GM23338 (cell line): Measurements from ENCODE around the gene PRR35. TPM values are rescaled to one million over a fixed set of nuclear protein-coding genes. Genes with fewer than 3 reads are reported as not detected.

Experiments used
- ATAC-seq: fragments of 200-7000 bp; cut with Tn5 transposase; 3 replicates; pipeline ENCODE4 v1.9.1; 2020
- DNase-seq: peaks from one replicate; pipeline ENCODE4 v3.0.0-alpha.2; 2015; ENCODE audit warnings: low spot score
- H2AFZ ChIP-seq: fragments of 200-600 bp; sonication (generic); 2 replicates; pipeline ENCODE4 v1.8.0; 2016; ENCODE audit warnings: antibody characterized with exemption, mild to moderate bottlenecking, moderate library complexity
- H3F3A ChIP-seq: fragments of 200-600 bp; sonication (generic); replicated peaks from 2 replicates; pipeline ENCODE4 v1.8.0; 2017; ENCODE audit warnings: antibody characterized with exemption, mixed run types, low read depth
- H3K27ac ChIP-seq: fragments of 200-600 bp; sonication (generic); 2 replicates; pipeline ENCODE4 v1.6.1; 2016; ENCODE audit warnings: low read depth
- H3K27me3 ChIP-seq: fragments of 200-600 bp; sonication (generic); 2 replicates; pipeline ENCODE4 v1.8.0; 2016; ENCODE audit warnings: mild to moderate bottlenecking, mixed run types, moderate library complexity; ENCODE audit not compliant: insufficient read depth
- H3K36me3 ChIP-seq: fragments of 200-600 bp; sonication (generic); 2 replicates; pipeline ENCODE4 v1.8.0; 2016; ENCODE audit warnings: mild to moderate bottlenecking; ENCODE audit not compliant: insufficient read depth
- H3K4me1 ChIP-seq: fragments of 200-600 bp; sonication (generic); 2 replicates; pipeline ENCODE4 v1.8.0; 2016; ENCODE audit warnings: mild to moderate bottlenecking, moderate library complexity; ENCODE audit not compliant: insufficient read depth
- H3K4me2 ChIP-seq: fragments of 200-600 bp; sonication (generic); 2 replicates; pipeline ENCODE4 v1.7.1; 2017; ENCODE audit warnings: mixed run types
- H3K4me3 ChIP-seq: fragments of 200-600 bp; sonication (generic); 2 replicates; pipeline ENCODE4 v1.6.1; 2016; ENCODE audit warnings: mixed run types
- H3K79me2 ChIP-seq: fragments of 200-600 bp; sonication (generic); replicated peaks from 2 replicates; pipeline ENCODE4 v1.8.0; 2017; ENCODE audit warnings: mild to moderate bottlenecking; ENCODE audit not compliant: insufficient read depth
- H3K9me2 ChIP-seq: fragments of 200-600 bp; sonication (generic); 2 replicates; pipeline ENCODE4 v1.8.0; 2017; ENCODE audit not compliant: insufficient read depth
- H4K20me1 ChIP-seq: fragments of 200-600 bp; sonication (generic); replicated peaks from 2 replicates; pipeline ENCODE4 v1.8.0; 2017; ENCODE audit warnings: mild to moderate bottlenecking; ENCODE audit not compliant: insufficient read depth
- H3K27ac Mint-ChIP-seq: 2 replicates; pipeline ENCODE4 v1.8.0; 2020; ENCODE audit warnings: inconsistent platforms, mild to moderate bottlenecking, moderate library complexity, mixed read lengths
- H3K27me3 Mint-ChIP-seq: 3 replicates; pipeline ENCODE4 v1.8.0; 2022; ENCODE audit warnings: low read depth, mild to moderate bottlenecking, moderate library complexity, mixed read lengths, inconsistent platforms; ENCODE audit not compliant: insufficient read depth, poor library complexity
- H3K36me3 Mint-ChIP-seq: 3 replicates; pipeline ENCODE4 v1.8.0; 2021; ENCODE audit warnings: low read depth, mild to moderate bottlenecking, inconsistent platforms, moderate library complexity, mixed read lengths
- H3K4me1 Mint-ChIP-seq: 3 replicates; pipeline ENCODE4 v1.8.0; 2020; ENCODE audit warnings: mild to moderate bottlenecking, inconsistent platforms, mixed read lengths
- H3K4me3 Mint-ChIP-seq: 3 replicates; pipeline ENCODE4 v1.8.0; 2021; ENCODE audit warnings: moderate library complexity, mild to moderate bottlenecking, inconsistent platforms, mixed read lengths
- H3K9me3 Mint-ChIP-seq: 3 replicates; pipeline ENCODE4 v1.8.0; 2020; ENCODE audit warnings: moderate library complexity, mild to moderate bottlenecking, inconsistent platforms, mixed read lengths
- CREB1 ChIP-seq: fragments of 250-450 bp; sonication (Bioruptor Pico); IDR thresholded peaks from 2 replicates; pipeline ENCODE4 v1.5.0; 2020; ENCODE audit warnings: low read depth, mild to moderate bottlenecking, moderate library complexity
- EZH2 ChIP-seq: fragments of 200-600 bp; sonication (generic); IDR thresholded peaks from one replicate; pipeline ENCODE4 v1.8.0; 2017; ENCODE audit warnings: antibody characterized with exemption, mild to moderate bottlenecking, low read depth; ENCODE audit not compliant: unreplicated experiment
- EZH2phosphoT487 ChIP-seq: fragments of 200-600 bp; sonication (generic); IDR thresholded peaks from one replicate; pipeline ENCODE4 v1.8.1; 2018; ENCODE audit warnings: antibody characterized with exemption; ENCODE audit not compliant: unreplicated experiment
- JUNB ChIP-seq: IDR thresholded peaks from one replicate; pipeline ENCODE4 v1.6.1; 2016; ENCODE audit warnings: antibody characterized with exemption; ENCODE audit not compliant: unreplicated experiment
- NANOG ChIP-seq: IDR thresholded peaks from 2 replicates; pipeline ENCODE4 v1.6.1; 2016; ENCODE audit warnings: antibody characterized with exemption, borderline replicate concordance
- POLR2AphosphoS5 ChIP-seq: IDR thresholded peaks from 2 replicates; pipeline ENCODE4 v1.6.1; 2016; ENCODE audit warnings: antibody characterized with exemption, low read depth
- ZNF114 ChIP-seq: fragments of 250-450 bp; sonication (Bioruptor Pico); IDR thresholded peaks from 2 replicates; pipeline ENCODE4 v1.5.0; 2020; ENCODE audit warnings: mild to moderate bottlenecking, moderate library complexity
- polyA plus RNA-seq: library from polyadenylated mRNA; unstranded; fragments of >200 nt; fragmentation: Nextera tagmentation; extraction: Ambion mirVana; gene quantifications from 2 replicates; pipeline ENCODE4 v1.2.1, GENCODE V29; 2016
- total RNA-seq: library from RNA; depleted of rRNA; stranded (reverse); fragments of >200 nt; shearing (Covaris generic); gene quantifications from 2 replicates; pipeline ENCODE4 v1.2.3, GENCODE V29; 2014
- TF ChIP-seq, protein P1 (sequence below): IDR thresholded peaks from one replicate; pipeline ENCODE4 v1.6.1; 2018; ENCODE audit warnings: antibody characterized with exemption; ENCODE audit not compliant: unreplicated experiment
- TF ChIP-seq, protein P2 (sequence below), 2 experiments: fragments of 200-600 bp in 1 of 2; sonication (generic) in 1 of 2; conservative IDR thresholded peaks; 2 replicates each; pipeline versions ENCODE4 v1.5.1 to v1.6.1; 2016 to 2017; ENCODE audit warnings: antibody characterized with exemption in 2 of 2, low read depth in 2 of 2, mild to moderate bottlenecking in 2 of 2, moderate library complexity in 1 of 2

PRR35 gene
- total and polyA plus RNA-seq, 2 experiments from 2014 or later, result 0.32 to 1.4 TPM

DNA sequence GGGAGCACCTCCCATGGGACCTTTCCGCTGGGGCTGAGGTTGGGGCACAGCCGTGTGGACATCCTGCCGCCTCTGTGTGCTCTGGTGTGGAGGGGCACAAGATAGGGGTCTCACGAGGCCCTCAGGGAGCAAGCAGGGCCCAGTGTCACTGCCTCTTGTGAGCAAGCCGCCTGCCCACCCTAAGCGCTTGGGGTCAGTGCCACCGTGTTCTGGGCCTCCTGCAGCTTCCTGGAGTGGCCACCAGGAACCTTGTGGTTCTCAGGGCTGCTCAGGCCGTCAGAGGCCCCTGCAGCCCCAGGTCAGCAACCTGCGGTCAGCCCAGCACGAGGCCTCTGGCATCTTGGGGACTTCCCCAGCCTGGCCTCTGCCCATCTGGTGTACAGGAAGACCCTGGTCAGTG is 46.2 kb upstream of the PRR35 start (continued):
- TF ChIP-seq, protein P1, sequence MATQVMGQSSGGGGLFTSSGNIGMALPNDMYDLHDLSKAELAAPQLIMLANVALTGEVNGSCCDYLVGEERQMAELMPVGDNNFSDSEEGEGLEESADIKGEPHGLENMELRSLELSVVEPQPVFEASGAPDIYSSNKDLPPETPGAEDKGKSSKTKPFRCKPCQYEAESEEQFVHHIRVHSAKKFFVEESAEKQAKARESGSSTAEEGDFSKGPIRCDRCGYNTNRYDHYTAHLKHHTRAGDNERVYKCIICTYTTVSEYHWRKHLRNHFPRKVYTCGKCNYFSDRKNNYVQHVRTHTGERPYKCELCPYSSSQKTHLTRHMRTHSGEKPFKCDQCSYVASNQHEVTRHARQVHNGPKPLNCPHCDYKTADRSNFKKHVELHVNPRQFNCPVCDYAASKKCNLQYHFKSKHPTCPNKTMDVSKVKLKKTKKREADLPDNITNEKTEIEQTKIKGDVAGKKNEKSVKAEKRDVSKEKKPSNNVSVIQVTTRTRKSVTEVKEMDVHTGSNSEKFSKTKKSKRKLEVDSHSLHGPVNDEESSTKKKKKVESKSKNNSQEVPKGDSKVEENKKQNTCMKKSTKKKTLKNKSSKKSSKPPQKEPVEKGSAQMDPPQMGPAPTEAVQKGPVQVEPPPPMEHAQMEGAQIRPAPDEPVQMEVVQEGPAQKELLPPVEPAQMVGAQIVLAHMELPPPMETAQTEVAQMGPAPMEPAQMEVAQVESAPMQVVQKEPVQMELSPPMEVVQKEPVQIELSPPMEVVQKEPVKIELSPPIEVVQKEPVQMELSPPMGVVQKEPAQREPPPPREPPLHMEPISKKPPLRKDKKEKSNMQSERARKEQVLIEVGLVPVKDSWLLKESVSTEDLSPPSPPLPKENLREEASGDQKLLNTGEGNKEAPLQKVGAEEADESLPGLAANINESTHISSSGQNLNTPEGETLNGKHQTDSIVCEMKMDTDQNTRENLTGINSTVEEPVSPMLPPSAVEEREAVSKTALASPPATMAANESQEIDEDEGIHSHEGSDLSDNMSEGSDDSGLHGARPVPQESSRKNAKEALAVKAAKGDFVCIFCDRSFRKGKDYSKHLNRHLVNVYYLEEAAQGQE, result no peak
- TF ChIP-seq EZH2phosphoT487 (no peak), EZH2 (no peak), JUNB (no peak)

DNA sequence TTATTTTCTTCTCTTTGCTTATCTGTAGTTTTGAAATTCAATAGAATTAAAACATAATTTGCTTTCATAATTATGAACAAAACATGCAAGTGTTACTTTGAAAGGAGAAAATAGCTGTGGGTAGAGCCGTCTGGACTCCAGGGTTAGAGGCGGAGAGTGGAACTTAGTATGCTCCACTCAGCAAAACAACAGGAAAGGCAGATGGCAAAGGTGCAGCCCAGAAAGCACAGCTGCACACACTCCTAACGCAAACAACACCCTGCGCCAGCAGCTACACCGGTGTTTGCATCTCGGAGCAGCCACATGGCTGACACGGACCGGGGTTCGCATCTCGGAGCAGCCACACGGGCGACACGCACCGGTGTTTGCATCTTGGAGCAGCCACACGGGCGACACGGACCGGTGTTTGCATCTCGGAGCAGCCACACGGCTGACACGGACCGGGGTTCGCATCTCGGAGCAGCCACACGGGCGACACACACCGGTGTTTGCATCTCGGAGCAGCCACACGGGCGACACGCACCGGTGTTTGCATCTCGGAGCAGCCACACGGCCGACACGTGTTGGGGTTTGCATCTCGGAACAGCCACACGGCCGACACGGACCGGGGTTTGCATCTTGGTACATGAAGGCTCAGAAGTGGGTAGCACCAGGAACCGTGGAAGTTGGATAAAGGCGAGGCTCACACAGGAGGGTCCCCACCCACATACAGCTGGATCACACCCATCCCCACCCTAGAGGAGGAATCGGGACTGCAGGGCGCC is 44.8 kb upstream of the PRR35 start:
- Mint-ChIP-seq H3K4me3 (no peak overlapping the region; the same call in 2 of the 3 replicates), H3K27me3 (peaks cover 13% of the 10 kb centered on the region), H3K4me1 (no peaks in the 10 kb centered on the region), H3K36me3 (peaks cover 17% of the 10 kb centered on the region), H3K27ac (no peak overlapping the region), H3K9me3 (no peaks in the 10 kb centered on the region)
- Histone ChIP-seq H3K36me3 (no peaks in the 10 kb centered on the region), H3K4me3 (no peak overlapping the region), H3K4me1 (no peaks in the 10 kb centered on the region), H3K79me2 (no peaks in the 10 kb centered on the region), H3K27ac (no peak overlapping the region), H3K27me3 (no peaks in the 10 kb centered on the region), H2AFZ (no peak overlapping the region), H3K4me2 (no peak overlapping the region), H3K9me2 (no peaks in the 10 kb centered on the region), H4K20me1 (no peaks in the 10 kb centered on the region), H3F3A (no peaks in the 10 kb centered on the region)
- ATAC-seq, result no peak
- DNase-seq, result no peak
- TF ChIP-seq NANOG (no peak), EZH2phosphoT487 (no peak), POLR2AphosphoS5 (no peak), CREB1 (CRISPR knock-in tag) (no peak), ZNF114 (CRISPR knock-in tag) (no peak)
- TF ChIP-seq, protein P2, sequence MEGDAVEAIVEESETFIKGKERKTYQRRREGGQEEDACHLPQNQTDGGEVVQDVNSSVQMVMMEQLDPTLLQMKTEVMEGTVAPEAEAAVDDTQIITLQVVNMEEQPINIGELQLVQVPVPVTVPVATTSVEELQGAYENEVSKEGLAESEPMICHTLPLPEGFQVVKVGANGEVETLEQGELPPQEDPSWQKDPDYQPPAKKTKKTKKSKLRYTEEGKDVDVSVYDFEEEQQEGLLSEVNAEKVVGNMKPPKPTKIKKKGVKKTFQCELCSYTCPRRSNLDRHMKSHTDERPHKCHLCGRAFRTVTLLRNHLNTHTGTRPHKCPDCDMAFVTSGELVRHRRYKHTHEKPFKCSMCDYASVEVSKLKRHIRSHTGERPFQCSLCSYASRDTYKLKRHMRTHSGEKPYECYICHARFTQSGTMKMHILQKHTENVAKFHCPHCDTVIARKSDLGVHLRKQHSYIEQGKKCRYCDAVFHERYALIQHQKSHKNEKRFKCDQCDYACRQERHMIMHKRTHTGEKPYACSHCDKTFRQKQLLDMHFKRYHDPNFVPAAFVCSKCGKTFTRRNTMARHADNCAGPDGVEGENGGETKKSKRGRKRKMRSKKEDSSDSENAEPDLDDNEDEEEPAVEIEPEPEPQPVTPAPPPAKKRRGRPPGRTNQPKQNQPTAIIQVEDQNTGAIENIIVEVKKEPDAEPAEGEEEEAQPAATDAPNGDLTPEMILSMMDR (conservative IDR thresholded peaks at IDR 0.05; ENCODE audit: low read depth in 2 of 2), result no peak
- TF ChIP-seq, protein P1, result no peak
